Thoracic aorta (tissue), 2 donors: ENCODE data around the gene MAP6. TPM values are rescaled to one million over a fixed set of nuclear protein-coding genes. Genes with fewer than 3 reads are reported as not detected.

ENCODE experiments used
- ATAC-seq: fragments of 150-250 bp; one replicate; pipeline ENCODE4 v1.8.0; 2017; ENCODE audit warnings: low read depth; ENCODE audit not compliant: insufficient number of reproducible peaks, low FRiP score
- DNase-seq: peaks from one replicate; pipeline ENCODE4 v3.0.0-alpha.2; 2020; ENCODE audit warnings: low spot score
- H3K27ac ChIP-seq, 2 donors: fragments of 200-600 bp; sonication (generic); 1 replicate in 1 of 2; 2 replicates in 1 of 2; pipeline ENCODE4 v1.5.1; 2016; ENCODE audit warnings: mild to moderate bottlenecking in 2 of 2, moderate library complexity in 2 of 2
- H3K27me3 ChIP-seq: fragments of 200-600 bp; sonication (generic); replicated peaks from 2 replicates; pipeline ENCODE4 v1.6.0; 2016; ENCODE audit warnings: mild to moderate bottlenecking; ENCODE audit not compliant: insufficient read depth
- H3K36me3 ChIP-seq: fragments of 200-600 bp; sonication (generic); one replicate; pipeline ENCODE4 v1.5.1; 2016
- H3K4me1 ChIP-seq, 2 donors: fragments of 200-600 bp; sonication (generic); 1 replicate in 1 of 2; 2 replicates in 1 of 2; pipeline versions ENCODE4 v1.5.1 to v1.6.0; 2016; ENCODE audit warnings: low read depth in 2 of 2, mild to moderate bottlenecking in 1 of 2; ENCODE audit not compliant: control insufficient read depth in 1 of 2
- H3K4me3 ChIP-seq: fragments of 200-600 bp; sonication (generic); 2 replicates; pipeline ENCODE4 v1.5.1; 2016; ENCODE audit warnings: mild to moderate bottlenecking
- H3K9me3 ChIP-seq: fragments of 200-600 bp; sonication (generic); 2 replicates; pipeline ENCODE4 v1.5.1; 2016
- total RNA-seq, 2 donors: library from RNA; depleted of rRNA; stranded (reverse); fragments of >200 nt; gene quantifications; one replicate each; pipeline versions ENCODE4 v1.1.0 to v1.2.3, GENCODE V29; 2016
- TF ChIP-seq, protein P1 (sequence below): fragments of 200-600 bp; sonication (generic); IDR thresholded peaks from one replicate; pipeline ENCODE4 v1.5.1; 2019; ENCODE audit warnings: antibody characterized with exemption

Gene MAP6
- total RNA-seq, 2 donors from 2014 or later = 15.6 to 16.4 TPM

DNA sequence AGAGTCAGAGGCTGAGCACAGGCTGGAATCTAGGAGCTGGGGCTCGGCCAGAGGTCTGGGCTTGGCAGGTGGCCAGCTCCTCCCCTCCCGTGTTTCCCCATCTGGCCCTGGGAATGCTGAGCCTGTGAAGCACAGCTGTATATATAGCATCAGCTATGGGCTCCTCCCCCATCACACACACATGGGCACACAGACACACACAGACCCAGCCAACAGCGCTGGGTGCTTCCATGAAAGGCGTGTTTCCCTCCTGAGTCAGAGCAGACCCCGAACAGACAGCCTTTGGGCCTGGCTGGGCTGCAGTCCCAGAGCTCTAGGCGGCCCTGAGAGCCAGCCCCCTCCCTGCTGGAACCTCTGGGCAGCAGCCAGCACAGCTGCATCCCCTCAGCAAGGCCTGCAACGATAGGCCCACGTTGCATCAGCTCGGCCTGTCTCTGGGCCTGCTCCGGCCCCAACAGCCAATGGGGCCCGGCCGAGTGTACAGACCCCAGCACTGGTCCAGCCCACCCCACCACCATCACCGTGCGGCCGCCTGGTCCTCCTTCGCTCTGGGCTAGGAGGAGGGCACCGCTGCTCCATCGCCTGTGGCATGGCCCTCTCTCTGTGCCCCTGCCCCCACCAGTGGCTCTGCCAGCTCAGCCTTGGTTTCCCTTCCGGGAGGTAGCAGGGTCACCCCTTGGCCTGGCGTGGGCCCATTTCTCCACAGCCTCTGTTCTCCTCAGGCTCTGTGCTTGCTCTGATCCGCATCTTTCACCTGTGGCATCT is 114.4 kb downstream of the MAP6 start:
- TF ChIP-seq, protein P1, sequence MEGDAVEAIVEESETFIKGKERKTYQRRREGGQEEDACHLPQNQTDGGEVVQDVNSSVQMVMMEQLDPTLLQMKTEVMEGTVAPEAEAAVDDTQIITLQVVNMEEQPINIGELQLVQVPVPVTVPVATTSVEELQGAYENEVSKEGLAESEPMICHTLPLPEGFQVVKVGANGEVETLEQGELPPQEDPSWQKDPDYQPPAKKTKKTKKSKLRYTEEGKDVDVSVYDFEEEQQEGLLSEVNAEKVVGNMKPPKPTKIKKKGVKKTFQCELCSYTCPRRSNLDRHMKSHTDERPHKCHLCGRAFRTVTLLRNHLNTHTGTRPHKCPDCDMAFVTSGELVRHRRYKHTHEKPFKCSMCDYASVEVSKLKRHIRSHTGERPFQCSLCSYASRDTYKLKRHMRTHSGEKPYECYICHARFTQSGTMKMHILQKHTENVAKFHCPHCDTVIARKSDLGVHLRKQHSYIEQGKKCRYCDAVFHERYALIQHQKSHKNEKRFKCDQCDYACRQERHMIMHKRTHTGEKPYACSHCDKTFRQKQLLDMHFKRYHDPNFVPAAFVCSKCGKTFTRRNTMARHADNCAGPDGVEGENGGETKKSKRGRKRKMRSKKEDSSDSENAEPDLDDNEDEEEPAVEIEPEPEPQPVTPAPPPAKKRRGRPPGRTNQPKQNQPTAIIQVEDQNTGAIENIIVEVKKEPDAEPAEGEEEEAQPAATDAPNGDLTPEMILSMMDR = no peak
- Histone ChIP-seq H3K27me3 (no peaks in the 10 kb centered on the region), H3K36me3 (no peaks in the 10 kb centered on the region), H3K9me3 (no peaks in the 10 kb centered on the region), H3K4me3 (peak overlapping the region; percentile 56), H3K27ac (peak overlapping the region; percentile 94 to 98), H3K4me1 (peaks cover 27 to 62% of the 10 kb centered on the region in 2 donors)
- peak; percentile 89 for DNase-seq
- ATAC-seq = peak; percentile 81

GRCh38 chr11:75553889-75554257 is 115.0 kb downstream of the MAP6 start:
- TF ChIP-seq, protein P1 = no peak
- Histone ChIP-seq H3K9me3 (no peaks in the 10 kb centered on the region), H3K36me3 (no peaks in the 10 kb centered on the region), H3K27ac (peak overlapping the region; percentile 92 to 98), H3K27me3 (no peaks in the 10 kb centered on the region), H3K4me3 (peak overlapping the region; percentile 10), H3K4me1 (peaks cover 24 to 56% of the 10 kb centered on the region in 2 donors)
- no peak for ATAC-seq
- DNase-seq = no peak

- no peaks in the 10 kb centered on the region for H3K27me3 ChIP-seq
- no peak overlapping the region for H3K4me3 ChIP-seq
- DNase-seq (no peak), ATAC-seq (no peak)
- H3K36me3 ChIP-seq = no peaks in the 10 kb centered on the region
- no peaks in the 10 kb centered on the region for H3K9me3 ChIP-seq
- H3K27ac ChIP-seq = peak overlapping the region; percentile 92 to 98
- H3K4me1 ChIP-seq = peaks cover 19 to 49% of the 10 kb centered on the region in 2 donors
- TF ChIP-seq, protein P1 = no peak
Observed at GRCh38 chr11:75553182-75553581, 115.7 kb downstream of the MAP6 start.

DNA sequence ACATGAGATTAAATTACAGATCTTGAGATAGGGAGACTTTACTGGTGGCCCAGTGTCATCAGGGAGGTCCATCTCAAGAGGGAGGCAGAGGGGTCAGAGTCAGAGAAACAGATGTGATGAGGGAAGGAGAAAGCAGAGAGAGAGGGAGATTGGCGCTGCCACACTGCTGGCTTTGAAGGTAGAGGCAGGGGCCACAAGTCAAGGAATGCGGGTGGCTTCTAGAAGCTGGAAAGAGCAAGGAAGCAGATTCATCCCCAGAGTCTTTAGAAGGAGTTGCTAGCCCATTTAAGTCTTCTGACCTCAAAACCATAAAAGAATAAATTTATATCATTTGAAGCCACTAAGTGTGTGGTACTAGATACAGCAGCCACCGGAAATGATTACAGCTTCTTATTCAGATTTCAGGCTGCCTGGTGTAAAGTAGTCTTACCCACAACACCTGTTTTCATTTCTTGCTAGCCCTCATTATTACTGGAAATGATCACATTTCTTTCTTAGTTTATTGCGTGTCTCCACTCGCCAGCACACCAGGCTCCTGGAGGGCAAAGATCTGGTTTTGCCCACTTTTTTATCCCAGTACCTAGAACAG is 119.4 kb downstream of the MAP6 start:
- Histone ChIP-seq H3K9me3 (no peaks in the 10 kb centered on the region), H3K4me1 (peaks cover 8 to 24% of the 10 kb centered on the region in 2 donors), H3K27me3 (no peaks in the 10 kb centered on the region), H3K4me3 (no peak overlapping the region), H3K27ac (no peak overlapping the region), H3K36me3 (no peaks in the 10 kb centered on the region)
- ATAC-seq = no peak
- no peak for DNase-seq
- TF ChIP-seq, protein P1 = no peak

- Histone ChIP-seq H3K4me1 (peaks cover 7 to 19% of the 10 kb centered on the region in 2 donors), H3K36me3 (no peaks in the 10 kb centered on the region), H3K4me3 (no peak overlapping the region), H3K9me3 (no peaks in the 10 kb centered on the region), H3K27me3 (no peaks in the 10 kb centered on the region), H3K27ac (no peak overlapping the region)
- no peak for ATAC-seq
- TF ChIP-seq, protein P1 = no peak
- no peak for DNase-seq
Observed at GRCh38 chr11:75548595-75549272, 120.1 kb downstream of the MAP6 start.
